Lower lobe of right lung (tissue), 2 donors: Measurements from ENCODE around the gene MAFG. TPM values are rescaled to one million over a fixed set of nuclear protein-coding genes. Genes with fewer than 3 reads are reported as not detected.

ENCODE experiments used
- ATAC-seq, 2 donors: fragments of 200-7000 bp; cut with Tn5 transposase; one replicate each; pipeline ENCODE4 v1.9.1; 2020 to 2022; ENCODE audit warnings: mild to moderate bottlenecking in 2 of 2, moderate library complexity in 2 of 2
- DNase-seq: peaks from one replicate; pipeline ENCODE4 v3.0.0-alpha.2; 2020
- H3K27ac ChIP-seq: fragments of 200-600 bp; one replicate; pipeline ENCODE4 v1.8.0; 2022
- H3K27me3 ChIP-seq: fragments of 200-600 bp; one replicate; pipeline ENCODE4 v1.8.0; 2022; ENCODE audit warnings: low read depth
- H3K36me3 ChIP-seq: fragments of 200-600 bp; one replicate; pipeline ENCODE4 v1.8.0; 2022; ENCODE audit warnings: mild to moderate bottlenecking
- H3K4me1 ChIP-seq: fragments of 200-600 bp; one replicate; pipeline ENCODE4 v1.8.0; 2022
- H3K4me3 ChIP-seq: fragments of 200-600 bp; one replicate; pipeline ENCODE4 v1.8.0; 2022; ENCODE audit warnings: mild to moderate bottlenecking
- H3K9me3 ChIP-seq: fragments of 200-600 bp; one replicate; pipeline ENCODE4 v1.8.0; 2022
- CTCF ChIP-seq: fragments of 200-600 bp; IDR thresholded peaks from one replicate; pipeline ENCODE4 v1.8.0; 2022; ENCODE audit warnings: antibody characterized with exemption, mild to moderate bottlenecking
- intact Hi-C: fragments of 100-400 bp; cut with DNase I; formaldehyde crosslinking; loops from one replicate; pipeline ENCODE4 v1.11.0; 2022
- total RNA-seq: library from RNA; stranded (reverse); fragmentation: NEBNext Ultra II Directional; extraction: Animal tissue kit (Norgen Biotek cat#: 25700); gene quantifications from one replicate; pipeline ENCODE4 v1.2.1, GENCODE V29; 2021
- donor health status: DM: no; HTN: yes; CAD: no; lungs with severe emphysema.

The MAFG gene
- total RNA-seq, 1 donor from 2014 or later = 30.7 TPM

- Histone ChIP-seq H3K4me1 (peaks cover 28% of the 10 kb centered on the region), H3K9me3 (no peaks in the 10 kb centered on the region), H3K36me3 (peaks cover 57% of the 10 kb centered on the region), H3K27me3 (no peaks in the 10 kb centered on the region), H3K27ac (peak overlapping the region; percentile 53), H3K4me3 (peak overlapping the region; percentile 17)
- no peak for TF ChIP-seq CTCF
- intact Hi-C loops = no loop called here
- DNase-seq (no peak), ATAC-seq (no peak)
Measured at GRCh38 chr17:81911969-81912368, 15.6 kb downstream of the MAFG start.

- H3K9me3 ChIP-seq = no peaks in the 10 kb centered on the region
- peak; percentile 33 for TF ChIP-seq CTCF
- H3K4me3 ChIP-seq = peak within 1 kb of the TSS; percentile 81
- DNase-seq (peak; percentile 93), ATAC-seq (peak; percentile 96)
- peaks cover 63% of the 10 kb centered on the region for H3K36me3 ChIP-seq
- H3K27me3 ChIP-seq = no peaks in the 10 kb centered on the region
- peaks cover 23% of the 10 kb centered on the region for H3K4me1 ChIP-seq
- H3K27ac ChIP-seq = peak within 1 kb of the TSS; percentile 68
- intact Hi-C loops = no loop called here
Measured at GRCh38 chr17:81911277-81911961, 16.1 kb downstream of the MAFG start, which contains the start of gene PCYT2. TSS of gene PCYT2 (minus strand) at chr17:81911399. CDS start at chr17:81911355, 44 bp downstream.

GRCh38 chr17:81910840-81911276 is 16.7 kb downstream of the MAFG start:
- no peak for TF ChIP-seq CTCF
- Histone ChIP-seq H3K36me3 (peaks cover 67% of the 10 kb centered on the region), H3K27ac (peak overlapping the region; percentile 68), H3K27me3 (no peaks in the 10 kb centered on the region), H3K4me3 (peak overlapping the region; percentile 81), H3K4me1 (peaks cover 17% of the 10 kb centered on the region), H3K9me3 (no peaks in the 10 kb centered on the region)
- no peak for DNase-seq
- ATAC-seq = peak in 1 of 2 donors; percentile 4
- intact Hi-C loops = no loop called here

GRCh38 chr17:81909966-81910839 is 17.3 kb downstream of the MAFG start:
- Histone ChIP-seq H3K9me3 (no peaks in the 10 kb centered on the region), H3K4me1 (peaks cover 15% of the 10 kb centered on the region), H3K27me3 (no peaks in the 10 kb centered on the region), H3K36me3 (peaks cover 66% of the 10 kb centered on the region), H3K27ac (peak overlapping the region; percentile 68), H3K4me3 (peak overlapping the region; percentile 81)
- TF ChIP-seq CTCF = no peak
- intact Hi-C loops = no loop called here
- ATAC-seq (no peak), DNase-seq (no peak)

- Histone ChIP-seq H3K4me1 (peaks cover 15% of the 10 kb centered on the region), H3K9me3 (no peaks in the 10 kb centered on the region), H3K4me3 (no peak overlapping the region), H3K27me3 (no peaks in the 10 kb centered on the region), H3K36me3 (peaks cover 65% of the 10 kb centered on the region), H3K27ac (no peak overlapping the region)
- TF ChIP-seq CTCF = no peak
- intact Hi-C loops = no loop called here
- DNase-seq (no peak), ATAC-seq (no peak)
Measured at GRCh38 chr17:81909231-81909630, 18.3 kb downstream of the MAFG start.
